GM21423 (cell line): ENCODE data around the gene SIRPA.
A peak's percentile ranks its signal among the peaks of the same experiment; 100 is the strongest.

Experiments used
- ATAC-seq: cut with Tn5 transposase; IDR thresholded peaks from one replicate; pipeline ENCODE4 v1.9.1; 2021; ENCODE audit warnings: mild to moderate bottlenecking, moderate library complexity; ENCODE audit not compliant: unreplicated experiment

The SIRPA gene

DNA sequence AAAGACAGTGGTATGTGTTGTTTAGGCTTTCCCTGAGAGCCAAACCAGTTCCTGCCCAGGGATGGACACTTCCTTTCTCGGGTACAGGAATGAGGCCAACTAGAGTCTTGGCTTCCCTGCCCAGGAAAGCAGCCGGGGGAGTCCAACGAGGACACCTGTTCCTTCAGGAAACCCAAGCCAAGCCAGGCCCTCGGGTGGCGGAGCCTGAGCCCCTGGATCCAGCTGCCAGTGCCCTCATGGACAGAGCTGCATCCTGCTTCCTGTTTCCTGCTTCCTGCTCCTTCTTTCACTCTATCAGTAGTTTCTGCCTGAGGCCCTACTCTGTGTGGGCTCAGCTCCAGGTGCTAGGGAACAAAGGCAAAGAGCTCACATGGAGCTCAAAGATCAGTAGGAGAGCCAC is 7.9 kb upstream of the SIRPA start:
- no peak for ATAC-seq

DNA sequence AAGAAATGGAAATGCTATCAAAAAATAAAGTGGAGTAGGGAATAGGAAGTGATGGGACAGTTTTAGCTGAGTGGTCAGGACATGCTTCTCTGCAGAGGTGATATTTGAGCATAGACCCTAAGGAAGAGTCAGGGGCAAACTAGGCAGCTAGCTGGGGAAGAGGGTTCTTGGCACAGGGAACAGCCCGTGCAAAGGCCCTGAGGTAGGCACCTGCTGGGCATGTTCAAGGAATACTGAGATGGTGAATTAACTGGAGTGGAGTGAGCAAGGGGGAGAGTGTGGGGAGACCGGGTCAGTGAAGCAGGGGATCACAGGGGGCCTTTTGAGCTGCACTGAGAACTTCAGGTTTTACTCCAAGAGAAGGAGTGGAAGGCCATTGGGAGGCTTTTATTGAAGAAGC is 7.5 kb upstream of the SIRPA start:
- ATAC-seq, result no peak

DNA sequence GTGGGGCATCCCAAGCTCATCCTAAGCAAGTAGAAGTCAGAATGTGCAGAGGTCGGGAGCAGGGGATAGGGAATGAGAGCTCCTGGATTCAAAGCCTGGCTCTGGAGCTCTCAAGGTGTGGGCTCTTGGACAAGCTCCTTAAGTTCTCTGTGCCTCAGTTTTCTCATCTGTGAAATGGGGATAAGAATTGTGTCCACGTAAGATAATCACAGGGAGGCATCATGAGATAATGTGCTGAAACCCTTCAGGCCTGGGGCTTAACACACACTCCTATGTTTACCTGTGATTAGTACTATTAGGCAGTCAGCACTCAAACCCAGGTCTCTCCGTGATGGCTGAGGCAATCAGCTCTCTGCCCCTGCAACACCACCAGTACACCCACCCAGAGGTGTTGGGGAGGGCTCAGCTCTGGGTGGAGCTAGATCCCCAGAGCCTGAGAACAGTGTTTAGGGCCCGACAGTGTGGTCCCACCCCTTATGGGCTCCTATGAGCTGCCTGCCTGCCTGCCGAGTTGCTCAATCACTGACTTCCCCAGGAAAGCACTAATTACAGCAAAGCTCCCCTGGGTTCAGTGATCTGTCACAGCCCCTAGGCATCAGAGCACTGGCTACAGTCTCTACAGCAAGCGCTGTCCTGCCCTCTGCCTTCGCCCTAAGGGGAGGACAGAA is 6.3 kb upstream of the SIRPA start:
- no peak for ATAC-seq

DNA sequence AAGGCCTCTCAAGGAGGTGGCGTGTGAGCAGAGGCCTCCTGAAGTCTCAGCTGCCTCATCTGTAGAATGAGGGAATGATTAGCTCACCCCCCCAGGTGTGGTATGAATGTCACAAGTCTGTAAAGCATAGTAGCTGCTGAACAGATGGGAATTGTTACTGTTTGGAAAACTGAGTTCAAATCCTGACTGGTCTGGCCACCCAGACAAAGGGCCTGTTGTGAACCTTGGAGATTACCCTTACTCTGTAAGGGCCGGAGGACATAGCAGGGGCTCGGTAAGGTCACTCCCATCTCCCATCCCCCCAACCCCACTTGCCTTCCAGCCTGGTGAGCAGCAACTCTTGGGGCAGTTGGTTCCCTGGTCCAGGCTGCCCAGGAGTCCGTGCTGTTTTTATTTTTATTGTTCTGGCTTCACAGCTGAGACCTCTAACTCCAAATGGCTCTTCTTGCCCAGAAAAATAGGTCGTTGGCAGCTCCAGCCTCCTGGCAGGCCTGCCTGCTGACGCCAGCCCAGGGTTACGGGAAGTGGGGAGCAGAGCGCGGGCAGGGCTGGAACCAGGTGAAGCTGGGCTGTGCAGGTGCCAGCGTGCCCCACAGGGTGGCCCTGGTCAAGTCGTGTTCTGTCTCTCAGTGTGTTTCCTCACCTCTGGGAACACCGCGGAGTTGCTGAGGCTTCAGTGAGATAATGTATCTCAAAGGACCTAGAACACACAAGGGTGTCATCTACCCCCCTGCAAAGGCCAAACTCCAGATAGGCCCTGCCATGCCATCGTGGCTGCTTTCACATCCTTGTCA is 4.5 kb upstream of the SIRPA start:
- ATAC-seq, result no peak

DNA sequence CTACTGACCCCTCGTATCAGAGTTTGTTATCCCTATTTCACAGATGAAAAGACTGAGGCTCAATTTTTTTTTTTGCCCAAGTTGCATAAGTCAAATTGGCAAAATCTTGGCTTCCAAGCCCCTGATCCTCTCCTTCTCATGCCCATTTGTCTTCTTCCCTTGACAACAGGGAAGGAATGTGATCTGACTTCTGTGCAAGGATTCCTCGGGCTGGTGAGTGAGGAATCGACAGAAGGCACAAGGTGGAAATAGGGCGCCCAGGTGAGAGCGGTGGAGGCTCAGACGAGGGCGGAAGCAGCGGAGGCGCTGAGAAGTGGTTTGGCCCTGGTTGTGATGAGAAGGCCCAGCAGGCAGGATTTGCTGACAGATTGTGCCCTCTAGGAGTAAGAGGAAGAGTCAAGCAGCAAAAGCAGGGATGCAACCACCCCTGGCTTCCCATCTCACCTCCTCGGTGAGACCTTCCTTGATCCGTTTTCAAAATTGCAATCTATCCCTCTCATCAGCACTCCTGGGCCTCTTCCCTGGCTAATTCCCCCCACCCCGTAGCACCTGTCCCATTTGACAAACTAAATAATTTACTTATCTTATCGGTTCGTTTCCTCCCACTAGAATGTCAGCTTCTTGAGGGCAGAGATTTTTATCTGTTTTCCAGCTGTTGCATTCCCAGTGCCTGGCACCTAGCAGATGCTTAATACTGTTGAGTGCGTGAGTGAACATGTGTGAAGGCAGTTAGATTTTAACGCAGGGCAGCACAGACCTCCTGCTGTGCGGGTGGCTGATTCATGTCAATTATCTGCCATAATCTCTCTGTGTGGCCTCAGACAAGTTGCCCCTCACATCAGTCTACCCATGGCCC is 3.7 kb upstream of the SIRPA start:
- no peak for ATAC-seq

DNA sequence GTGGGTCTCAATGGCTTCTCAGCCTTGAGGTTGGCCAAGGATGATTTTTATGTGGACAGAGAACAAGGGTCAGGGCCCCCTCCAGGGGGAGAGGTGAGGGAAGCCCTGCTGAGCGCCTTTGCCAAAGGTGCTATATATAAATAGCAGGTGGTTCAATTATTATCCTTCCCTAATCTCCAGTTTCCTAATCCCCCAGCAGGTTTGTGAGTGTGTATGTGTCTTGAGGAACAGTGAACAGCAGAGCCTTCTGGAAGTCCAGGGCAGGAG is 3.2 kb upstream of the SIRPA start:
- no peak for ATAC-seq

DNA sequence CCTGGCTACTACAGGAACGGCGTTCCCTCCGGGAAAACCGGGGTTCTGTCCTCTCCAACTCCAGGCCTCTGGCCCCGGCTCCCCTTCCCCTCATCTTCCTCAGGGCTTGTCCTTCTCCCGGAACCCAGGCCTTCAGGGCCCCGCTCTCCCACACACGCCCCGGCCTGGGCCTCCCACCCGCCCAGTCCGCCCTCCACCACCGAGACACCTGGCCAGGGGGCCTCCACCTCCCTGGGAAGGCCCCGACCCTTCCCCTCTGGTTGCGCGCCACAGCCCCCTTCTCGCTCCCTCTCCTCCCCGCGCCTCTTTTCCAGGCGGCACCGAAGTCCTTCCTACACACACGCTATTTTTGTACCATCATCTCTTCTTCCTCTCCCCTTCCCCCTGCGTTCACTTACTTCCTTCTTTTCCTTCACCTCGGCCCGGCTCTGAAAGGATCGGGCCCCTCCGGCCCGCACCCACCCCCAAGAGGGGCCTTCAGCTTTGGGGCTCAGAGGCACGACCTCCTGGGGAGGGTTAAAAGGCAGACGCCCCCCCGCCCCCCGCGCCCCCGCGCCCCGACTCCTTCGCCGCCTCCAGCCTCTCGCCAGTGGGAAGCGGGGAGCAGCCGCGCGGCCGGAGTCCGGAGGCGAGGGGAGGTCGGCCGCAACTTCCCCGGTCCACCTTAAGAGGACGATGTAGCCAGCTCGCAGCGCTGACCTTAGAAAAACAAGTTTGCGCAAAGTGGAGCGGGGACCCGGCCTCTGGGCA is 1.3 kb upstream of the SIRPA start:
- ATAC-seq, result no peak

DNA sequence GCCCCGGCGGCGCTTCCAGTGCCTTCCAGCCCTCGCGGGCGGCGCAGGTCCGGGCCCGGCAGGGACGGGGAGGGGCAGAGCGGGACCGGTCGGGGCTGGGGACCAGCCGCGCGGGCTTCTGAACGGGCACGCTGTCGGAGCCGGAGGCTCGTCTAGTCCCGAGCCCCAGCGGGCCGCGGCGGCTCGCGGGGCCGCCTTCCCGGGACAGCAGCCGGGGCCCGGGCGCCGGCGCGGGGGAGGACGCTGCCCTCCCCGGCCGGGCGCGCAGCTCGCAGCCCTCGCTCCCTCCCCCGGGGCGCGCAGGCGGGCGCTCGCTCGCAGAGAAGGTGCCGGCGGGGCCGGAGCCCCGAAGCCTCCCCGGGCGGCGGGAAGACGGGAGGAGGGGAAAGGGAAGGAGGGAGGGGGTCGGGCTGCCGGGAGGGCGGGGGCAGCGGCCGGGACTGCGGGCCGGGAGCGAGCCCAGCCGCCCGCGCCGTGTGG is 696 bp upstream of the SIRPA start:
- no peak for ATAC-seq

DNA sequence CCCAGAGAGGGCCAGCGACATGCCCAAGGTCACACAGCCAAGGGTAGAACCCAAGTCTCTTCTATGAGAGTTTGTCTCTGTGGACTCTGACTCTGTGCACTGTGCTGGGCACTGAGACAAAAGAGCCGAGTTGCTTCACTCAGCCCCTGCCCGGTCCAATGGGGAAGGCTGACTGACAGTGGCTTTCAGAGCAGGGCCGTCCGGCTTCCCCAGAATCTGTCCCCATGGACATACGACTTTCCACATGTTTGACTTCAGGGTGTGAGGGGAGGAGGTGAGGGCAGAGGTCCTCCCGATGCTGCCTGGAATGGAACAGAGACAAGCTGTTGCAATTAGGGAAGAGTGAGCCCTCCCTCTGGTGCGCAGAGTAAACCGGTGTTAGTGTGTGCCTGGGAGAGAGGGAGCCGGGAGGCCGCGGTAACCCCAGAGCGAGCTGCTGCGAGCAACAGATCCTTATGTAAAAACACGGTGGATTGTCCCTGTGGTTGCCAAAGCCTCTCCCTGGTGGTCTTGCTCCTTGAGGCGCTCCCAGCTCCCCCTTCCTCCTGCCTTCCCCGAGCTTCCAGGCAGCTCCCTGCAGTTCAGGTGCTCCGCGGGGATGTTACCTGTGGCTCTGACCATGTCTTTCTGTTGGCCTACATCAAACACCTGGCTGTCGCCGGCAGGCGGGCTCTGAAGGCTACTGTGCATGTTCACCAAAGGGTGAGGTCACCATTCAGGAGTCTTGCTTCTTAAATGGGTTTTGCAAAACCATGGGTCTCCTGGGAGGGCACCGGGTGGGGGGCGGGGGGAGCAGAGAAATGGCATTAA is 672 bp downstream of the SIRPA start:
- no peak for ATAC-seq

DNA sequence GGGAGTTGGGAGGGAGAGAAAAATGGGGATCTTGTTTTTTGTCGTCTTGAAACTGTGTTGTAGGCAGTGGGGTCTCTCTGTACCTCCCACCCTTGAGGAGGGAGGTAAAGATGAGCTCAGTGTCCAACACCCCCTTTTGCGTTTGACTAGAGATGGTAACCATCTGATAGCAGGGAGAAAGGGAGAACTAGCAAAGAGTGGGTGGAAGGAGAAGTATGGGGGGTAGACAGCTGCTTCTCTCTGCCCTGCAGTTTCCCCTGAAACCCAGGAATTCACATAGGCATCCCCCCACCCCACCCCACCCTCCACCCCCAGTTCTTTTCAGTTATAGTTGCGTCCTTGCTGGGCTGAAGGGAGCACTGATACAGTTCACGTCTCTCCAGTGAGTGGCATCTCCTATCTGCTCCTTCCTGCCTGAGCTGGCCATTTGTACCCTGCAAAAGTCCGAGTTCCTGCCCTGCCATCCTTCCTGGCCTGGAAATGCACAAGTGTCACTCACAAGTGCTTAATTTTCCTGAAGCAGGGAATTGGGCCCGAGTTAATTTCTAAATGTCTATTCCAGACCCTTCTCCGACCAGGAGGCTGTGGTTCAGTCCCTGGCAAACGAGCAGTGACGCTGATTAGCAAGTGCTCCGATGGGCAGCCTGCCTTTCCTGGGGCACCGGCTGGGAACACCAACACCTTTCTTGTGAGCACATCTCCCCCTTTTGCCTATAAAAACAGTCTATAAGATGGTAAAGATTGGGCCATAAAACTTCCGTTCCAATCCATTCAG is 1.5 kb downstream of the SIRPA start:
- no peak for ATAC-seq

DNA sequence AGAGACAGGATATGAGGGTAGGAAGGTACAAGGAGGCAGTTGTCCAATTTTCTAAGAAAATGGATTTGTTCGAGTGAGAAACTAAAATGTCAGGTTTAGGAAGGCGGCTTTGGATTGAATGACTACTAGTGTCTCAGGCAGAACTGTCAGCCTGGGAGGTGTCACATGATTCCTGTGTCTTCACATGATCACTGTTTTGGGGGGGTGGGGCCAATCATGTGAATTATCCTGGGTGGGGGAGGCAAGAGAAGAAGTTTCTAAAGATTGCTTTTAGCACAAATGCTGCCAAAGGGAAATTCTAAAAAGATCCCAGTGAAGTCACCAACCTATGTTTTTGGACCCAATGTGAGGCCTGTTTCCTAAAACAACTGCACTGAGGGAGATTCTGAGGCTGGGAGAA is 2.3 kb downstream of the SIRPA start:
- no peak for ATAC-seq

DNA sequence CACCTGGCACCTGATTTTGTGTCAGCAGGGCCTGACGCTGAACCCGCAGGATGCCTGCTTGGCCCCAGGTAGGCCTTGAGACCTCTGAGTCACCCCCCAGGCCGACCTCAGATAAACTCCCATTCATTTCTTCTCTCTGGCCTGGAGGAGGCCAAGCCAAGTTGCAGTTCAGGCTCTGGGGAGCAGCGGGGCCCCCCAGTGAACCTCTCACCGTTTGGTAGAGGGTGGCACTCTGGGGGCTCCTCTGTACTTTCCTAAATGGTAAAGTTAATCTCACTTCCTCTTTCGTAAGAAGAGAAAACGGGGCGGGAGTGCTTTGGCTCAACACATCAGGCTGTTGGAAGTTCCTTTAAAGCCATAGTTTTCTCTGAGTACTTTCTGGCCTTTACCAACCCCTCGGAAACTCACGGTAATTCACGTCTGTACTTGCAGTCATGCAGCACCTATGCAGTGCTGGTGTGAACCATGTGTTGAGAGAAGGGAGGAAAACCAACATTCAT is 2.8 kb downstream of the SIRPA start:
- ATAC-seq, result peak; percentile 72

DNA sequence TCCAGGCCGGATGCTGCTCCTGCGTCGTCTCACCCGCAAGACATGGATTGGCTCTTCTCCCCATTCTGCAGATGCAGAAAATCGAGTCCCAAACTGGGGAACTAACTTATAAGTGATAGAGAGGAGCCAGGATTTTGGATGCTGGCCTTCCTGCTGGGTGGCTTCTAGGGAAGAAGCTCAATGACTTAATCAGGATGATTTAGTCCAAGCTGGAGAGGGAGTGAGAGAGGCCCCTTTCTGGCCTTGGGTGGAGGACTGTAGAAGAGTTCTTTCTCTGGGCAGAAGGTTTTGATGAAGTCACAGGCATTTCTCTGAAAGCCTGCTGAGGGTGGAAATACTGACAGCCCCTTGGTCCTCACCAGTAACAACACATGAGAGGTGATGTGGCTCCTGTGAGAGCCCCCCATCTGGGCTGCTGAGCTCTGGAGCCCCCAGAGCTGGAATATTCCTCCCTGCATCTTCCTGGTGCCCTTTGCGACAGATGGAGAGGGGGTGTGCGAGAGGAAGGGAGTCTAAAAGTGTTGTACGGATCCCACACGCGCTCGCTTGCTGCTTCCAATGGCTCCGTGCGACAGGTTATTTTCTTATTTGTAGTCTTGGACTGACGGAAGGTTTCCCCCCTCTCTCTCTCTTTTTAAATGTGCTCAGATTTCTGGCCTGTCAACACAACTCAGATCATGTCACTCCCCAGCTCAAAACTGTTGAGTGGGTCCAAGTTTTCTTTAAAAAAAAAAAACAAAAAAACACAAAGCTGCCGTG is 3.5 kb downstream of the SIRPA start:
- ATAC-seq, result no peak

DNA sequence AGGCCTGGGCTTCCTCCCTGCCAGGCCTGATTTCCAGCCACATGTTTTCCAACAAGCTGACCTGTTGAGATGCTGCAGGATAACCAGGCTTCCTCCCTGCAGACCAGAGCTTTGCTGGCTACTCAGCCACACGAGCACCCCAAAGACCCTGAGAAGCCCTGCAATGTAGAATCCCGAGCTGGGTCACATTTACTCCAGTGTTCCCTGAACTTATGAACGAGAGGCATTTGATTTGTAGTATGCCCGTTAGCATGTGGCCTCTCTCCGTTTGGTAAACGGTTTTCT is 4.0 kb downstream of the SIRPA start:
- ATAC-seq, result no peak

DNA sequence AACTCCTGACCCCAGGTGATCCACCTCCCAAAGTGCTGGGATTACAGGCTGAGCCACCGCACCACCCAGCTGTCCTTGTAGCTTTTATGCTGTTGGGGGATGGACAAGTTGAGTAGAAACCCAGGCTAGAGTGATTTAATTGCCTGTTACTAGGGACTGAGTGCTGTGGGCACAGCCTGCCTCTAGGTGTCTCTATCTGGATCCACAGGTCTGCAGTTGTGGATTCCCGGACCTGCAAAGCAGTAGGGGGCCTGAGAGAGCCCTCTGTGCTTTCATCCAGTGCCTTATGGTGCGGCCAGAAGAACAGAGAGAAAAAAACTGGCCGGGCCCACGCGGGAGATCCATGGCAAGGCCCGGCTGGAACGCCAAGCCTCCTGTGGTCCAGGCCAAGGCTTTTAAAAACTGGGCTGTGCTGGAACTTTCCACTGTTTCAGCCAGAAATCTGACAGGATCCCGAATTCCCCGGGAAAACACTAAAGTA is 5.2 kb downstream of the SIRPA start:
- no peak for ATAC-seq

DNA sequence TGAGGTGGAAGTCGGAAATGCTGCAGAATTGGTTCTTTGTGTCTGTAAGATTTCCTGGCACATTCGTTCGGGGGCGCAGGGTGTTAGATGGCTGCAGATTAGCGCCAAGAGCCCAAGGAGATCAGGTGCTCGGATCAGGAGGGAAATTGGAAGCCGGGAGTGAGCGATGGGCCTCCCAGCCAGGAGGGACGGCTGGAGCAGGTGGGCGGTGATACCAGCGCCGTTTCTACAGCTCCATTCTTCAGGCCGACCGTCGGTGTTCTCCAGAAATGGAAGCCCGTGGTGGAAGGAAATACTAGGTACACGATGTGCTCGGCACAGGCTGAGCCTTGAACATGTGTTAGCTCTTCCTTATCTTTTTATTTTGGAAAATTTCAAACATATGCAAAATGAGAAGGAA is 6.5 kb downstream of the SIRPA start:
- no peak for ATAC-seq

DNA sequence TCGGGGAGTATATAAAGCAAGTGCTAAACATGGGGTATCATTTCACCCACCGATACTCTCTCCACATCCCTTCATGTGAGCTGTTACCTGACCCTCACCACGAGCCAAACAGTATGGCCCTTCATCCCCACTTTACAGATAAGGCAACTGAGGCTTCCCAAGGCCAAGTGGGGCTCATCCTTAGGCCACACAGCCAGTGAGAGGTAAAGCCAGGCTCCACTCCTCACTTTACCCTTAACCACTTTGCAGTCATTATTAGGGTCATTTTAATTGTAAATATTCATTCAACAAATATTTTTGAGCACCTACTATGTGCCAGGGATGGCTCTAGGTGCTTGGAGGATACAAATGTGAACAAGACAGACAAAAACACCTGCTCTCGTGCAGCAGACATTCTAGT is 7.0 kb downstream of the SIRPA start:
- no peak for ATAC-seq

DNA sequence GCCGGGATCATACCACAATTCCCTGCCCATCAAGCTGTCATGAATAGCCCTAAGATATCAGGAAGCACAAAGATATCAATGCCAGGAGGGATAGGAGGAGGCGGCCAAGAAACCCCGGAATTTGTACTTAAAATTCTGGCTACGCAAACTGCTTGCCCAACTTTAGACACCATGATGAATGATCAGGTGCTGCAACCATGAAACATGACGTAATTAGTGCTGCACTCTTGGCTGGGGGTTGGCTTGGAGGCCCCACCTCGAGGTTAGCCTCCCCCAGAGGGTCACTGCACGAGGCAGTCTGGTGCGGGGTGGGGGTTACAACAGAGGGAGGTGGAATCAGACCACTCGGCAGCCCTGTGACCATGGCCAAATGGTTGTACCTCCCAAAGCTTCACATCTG is 8.9 kb downstream of the SIRPA start:
- no peak for ATAC-seq

DNA sequence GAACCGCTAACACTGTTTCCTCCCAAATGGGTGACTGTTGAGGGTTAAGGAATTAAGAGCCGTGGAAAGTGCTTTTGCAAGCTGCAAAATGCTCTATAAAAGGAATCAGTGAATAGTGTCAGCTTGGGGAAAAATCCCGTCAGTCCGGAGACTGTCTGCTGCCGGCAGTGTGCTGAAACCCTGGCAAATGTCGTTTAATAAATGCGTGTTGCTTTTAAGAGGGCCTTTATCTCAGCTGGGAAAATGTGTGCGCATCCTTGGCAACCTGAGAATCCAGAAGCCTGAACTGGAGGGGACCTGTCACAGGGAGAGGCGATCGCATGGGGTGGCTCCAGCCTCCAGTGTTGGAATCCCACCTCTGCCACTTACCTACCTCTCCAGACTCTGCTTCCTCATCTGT is 9.8 kb downstream of the SIRPA start:
- ATAC-seq, result no peak
